H1 (cell line): ENCODE measurements around the gene DAB2IP. TPM values are rescaled to one million over a fixed set of nuclear protein-coding genes. Genes with fewer than 3 reads are reported as not detected.

Source experiments
- CTCF ChIA-PET: fragments of 300-600 bp; sonication (Branson Sonifier 250); formaldehyde crosslinking; loops from one replicate; lab custom pipeline; 2021; ENCODE audit not compliant: partially characterized antibody; lab: Charles Lee
- POLR2A ChIA-PET: fragments of 300-600 bp; sonication (Branson Sonifier 250); formaldehyde crosslinking; loops from one replicate; lab custom pipeline; 2021; ENCODE audit warnings: inconsistent platforms; ENCODE audit not compliant: partially characterized antibody; lab: Charles Lee
- DNase-seq, 2 experiments: peaks; one replicate each; pipeline versions ENCODE4 v3.0.0 to v3.0.0-alpha.2; 2010 to 2022; ENCODE audit warnings: low spot score in 2 of 2, low read depth in 1 of 2, mixed read lengths in 1 of 2
- FAIRE-seq: peaks from 2 replicates; lab custom pipeline; 2011; peaks lifted over from hg19 to GRCh38; lab: Jason Lieb, UNC
- H2AFZ ChIP-seq: 2 replicates; pipeline ENCODE4 v1.8.1; 2012; ENCODE audit warnings: low read length, inconsistent platforms
- H2AK5ac ChIP-seq: 2 replicates; pipeline ENCODE4 v1.6.1; 2013; ENCODE audit warnings: low read depth, low read length
- H2BK120ac ChIP-seq: replicated peaks from 2 replicates; pipeline ENCODE3; 2013; ENCODE audit warnings: low read depth, low read length, inconsistent platforms
- H2BK12ac ChIP-seq: 2 replicates; pipeline ENCODE4 v1.6.1; 2013; ENCODE audit warnings: low read depth, low read length
- H2BK15ac ChIP-seq: 2 replicates; pipeline ENCODE4 v1.6.1; 2013; ENCODE audit warnings: low read length
- H2BK20ac ChIP-seq: 2 replicates; pipeline ENCODE4 v1.6.1; 2013; ENCODE audit warnings: low read length
- H2BK5ac ChIP-seq: 2 replicates; pipeline ENCODE4 v1.6.1; 2013; ENCODE audit warnings: low read depth, low read length
- H3K14ac ChIP-seq: 2 replicates; pipeline ENCODE4 v1.6.1; 2013; ENCODE audit warnings: inconsistent platforms; ENCODE audit not compliant: insufficient read length
- H3K18ac ChIP-seq: 2 replicates; pipeline ENCODE4 v1.6.1; 2013; ENCODE audit warnings: low read length; ENCODE audit errors: extremely low read depth
- H3K23ac ChIP-seq: 2 replicates; pipeline ENCODE4 v1.6.1; 2013; ENCODE audit warnings: inconsistent platforms; ENCODE audit not compliant: insufficient read length
- H3K23me2 ChIP-seq: 2 replicates; pipeline ENCODE4 v1.6.1; 2013; ENCODE audit warnings: low read depth, low read length
- H3K27ac ChIP-seq: 2 replicates; pipeline ENCODE4 v1.6.1; 2011; ENCODE audit warnings: low read depth, low read length, inconsistent platforms
- H3K27me3 ChIP-seq, 4 experiments: replicated peaks in 1 of 4; 1 replicate in 1 of 4; 2 replicates in 3 of 4; pipeline versions ENCODE4 v1.6.1 to v1.8.1; 2011 to 2013; ENCODE audit warnings: low read length in 3 of 4, mild to moderate bottlenecking in 3 of 4, inconsistent platforms in 2 of 4, mixed read lengths in 2 of 4, moderate library complexity in 1 of 4; ENCODE audit not compliant: control insufficient read depth in 3 of 4, insufficient read depth in 3 of 4; ENCODE audit errors: extremely low read depth in 1 of 4
- H3K36me3 ChIP-seq, 4 experiments: 2 replicates each; pipeline versions ENCODE4 v1.6.1 to v1.8.1; 2011 to 2013; ENCODE audit warnings: mild to moderate bottlenecking in 4 of 4, low read length in 3 of 4, moderate library complexity in 2 of 4, control low read depth in 1 of 4, inconsistent platforms in 1 of 4; ENCODE audit not compliant: insufficient read depth in 4 of 4, control insufficient read depth in 2 of 4
- H3K4ac ChIP-seq: replicated peaks from 2 replicates; pipeline ENCODE3; 2013; ENCODE audit warnings: low read length, low read depth, mixed read lengths, inconsistent platforms; ENCODE audit not compliant: insufficient read length
- H3K4me1 ChIP-seq, 4 experiments: replicated peaks in 1 of 4; 1 replicate in 1 of 4; 2 replicates in 3 of 4; pipeline versions ENCODE4 v1.6.1 to v1.8.1; 2011 to 2013; ENCODE audit warnings: low read length in 3 of 4, inconsistent platforms in 2 of 4, mixed read lengths in 1 of 4; ENCODE audit not compliant: insufficient read depth in 4 of 4, control insufficient read depth in 3 of 4
- H3K4me2 ChIP-seq, 2 experiments: 2 replicates each; pipeline versions ENCODE4 v1.6.1 to v1.8.1; 2011 to 2013; ENCODE audit warnings: low read depth in 2 of 2, low read length in 2 of 2, control low read depth in 1 of 2, inconsistent platforms in 1 of 2, mild to moderate bottlenecking in 1 of 2; ENCODE audit not compliant: insufficient read depth in 1 of 2
- H3K4me3 ChIP-seq, 4 experiments: fragments of 200-600, 300-600 bp in 1 of 4; sonication (generic), shearing (Covaris generic), sonication (Bioruptor Twin) in 1 of 4; 2 replicates each; pipeline versions ENCODE4 v1.5.1 to v1.8.1; 2011 to 2016; ENCODE audit warnings: low read length in 4 of 4, low read depth in 3 of 4, control low read depth in 2 of 4, inconsistent platforms in 2 of 4, mild to moderate bottlenecking in 2 of 4, mixed read lengths in 1 of 4, moderate library complexity in 1 of 4; ENCODE audit not compliant: insufficient read depth in 2 of 4; ENCODE audit errors: extremely low read depth in 1 of 4
- H3K56ac ChIP-seq: replicated peaks from 2 replicates; pipeline ENCODE3; 2013; ENCODE audit warnings: low read depth, mild to moderate bottlenecking, mixed read lengths, low read length, inconsistent platforms; ENCODE audit not compliant: insufficient read length
- H3K79me1 ChIP-seq: 2 replicates; pipeline ENCODE4 v1.6.1; 2013; ENCODE audit warnings: low read depth, low read length, control low read depth
- H3K79me2 ChIP-seq, 2 experiments: 2 replicates each; pipeline versions ENCODE4 v1.6.1 to v1.8.1; 2012 to 2013; ENCODE audit warnings: low read length in 2 of 2, mild to moderate bottlenecking in 2 of 2, inconsistent platforms in 1 of 2; ENCODE audit not compliant: insufficient read depth in 2 of 2, control insufficient read depth in 1 of 2
- H3K9ac ChIP-seq, 4 experiments: replicated peaks in 1 of 4; 1 replicate in 1 of 4; 2 replicates in 3 of 4; pipeline versions ENCODE4 v1.6.1 to v1.8.1; 2011 to 2013; ENCODE audit warnings: low read depth in 3 of 4, low read length in 3 of 4, control low read depth in 2 of 4, mild to moderate bottlenecking in 2 of 4, moderate library complexity in 2 of 4, inconsistent platforms in 1 of 4; ENCODE audit errors: extremely low read depth in 1 of 4
- H3K9me3 ChIP-seq, 2 experiments: 2 replicates each; pipeline versions ENCODE4 v1.6.1 to v1.8.1; 2012 to 2013; ENCODE audit warnings: mild to moderate bottlenecking in 2 of 2, moderate library complexity in 2 of 2, control low read depth in 1 of 2, inconsistent platforms in 1 of 2, low read depth in 1 of 2, low read length in 1 of 2, mixed read lengths in 1 of 2; ENCODE audit not compliant: insufficient read depth in 2 of 2
- H4K20me1 ChIP-seq, 2 experiments: replicated peaks in 1 of 2; 2 replicates each; pipeline versions ENCODE3 to v1.8.1; 2011 to 2013; ENCODE audit warnings: inconsistent platforms in 2 of 2, low read length in 2 of 2, mild to moderate bottlenecking in 1 of 2; ENCODE audit not compliant: insufficient read depth in 2 of 2, control insufficient read depth in 1 of 2
- H4K5ac ChIP-seq: 2 replicates; pipeline ENCODE4 v1.6.1; 2013; ENCODE audit warnings: low read length, low read depth, mixed read lengths, inconsistent platforms; ENCODE audit not compliant: insufficient read length
- H4K8ac ChIP-seq: 2 replicates; pipeline ENCODE4 v1.8.0; 2013; ENCODE audit warnings: mild to moderate bottlenecking, moderate library complexity, low read length, inconsistent platforms; ENCODE audit not compliant: insufficient read depth; ENCODE audit errors: extremely low read depth
- H4K91ac ChIP-seq: replicated peaks from 2 replicates; pipeline ENCODE3; 2013; ENCODE audit warnings: low read length, mixed read lengths, inconsistent platforms; ENCODE audit not compliant: insufficient read length
- ATF2 ChIP-seq: IDR thresholded peaks from 2 replicates; pipeline ENCODE4 v1.6.1; 2012; ENCODE audit warnings: low read length, inconsistent platforms
- CREB1 ChIP-seq: IDR thresholded peaks from 2 replicates; pipeline ENCODE4 v1.6.1; 2012; ENCODE audit warnings: inconsistent platforms
- GABPA ChIP-seq: IDR thresholded peaks from 2 replicates; pipeline ENCODE4 v1.6.1; 2011; ENCODE audit warnings: mild to moderate bottlenecking, low read length, moderate library complexity, borderline replicate concordance; ENCODE audit not compliant: insufficient read depth
- HDAC6 ChIP-seq: IDR thresholded peaks from one replicate; pipeline ENCODE4 v1.7.1; 2012; ENCODE audit warnings: low read depth, mild to moderate bottlenecking, inconsistent platforms, low read length, moderate library complexity
- JUND ChIP-seq: IDR thresholded peaks from 2 replicates; pipeline ENCODE4 v1.6.1; 2011; ENCODE audit warnings: mild to moderate bottlenecking, improper control_type of control experiment, low read length
- KDM5A ChIP-seq: fragments of 200-600 bp; IDR thresholded peaks from 2 replicates; pipeline ENCODE4 v1.7.1; 2012; ENCODE audit warnings: mild to moderate bottlenecking, low read length, inconsistent platforms, mixed read lengths
- SP1 ChIP-seq: IDR thresholded peaks from 2 replicates; pipeline ENCODE4 v1.6.1; 2011; ENCODE audit warnings: low read depth, low read length
- SP4 ChIP-seq: IDR thresholded peaks from 2 replicates; pipeline ENCODE4 v1.6.1; 2012; ENCODE audit warnings: low read length, inconsistent platforms
- TBP ChIP-seq: IDR thresholded peaks from 2 replicates; pipeline ENCODE4 v1.6.1; 2011; ENCODE audit warnings: low read depth, low read length, improper control_type of control experiment
- TEAD4 ChIP-seq: IDR thresholded peaks from 2 replicates; pipeline ENCODE4 v1.6.1; 2012; ENCODE audit warnings: low read depth, low read length, inconsistent platforms, mixed read lengths
- WGBS, 2 experiments: shearing (Covaris generic) in 1 of 2; methylation state at CpG; one replicate each; pipeline versions ENCODE4 v1.1.6 to v1.1.7; 2013 to 2015; ENCODE audit warnings: low lambda C conversion rate in 2 of 2, mixed read lengths in 2 of 2, inconsistent platforms in 1 of 2, low coverage in 1 of 2, missing lambda C conversion rate in 1 of 2; ENCODE audit not compliant: insufficient replicate concordance in 2 of 2, insufficient coverage in 1 of 2, insufficient read length in 1 of 2; ENCODE audit errors: extremely low coverage in 1 of 2, missing lambda C conversion rate in 1 of 2; 5-methylcytosine and 5-hydroxymethylcytosine counted together
- polyA plus RNA-seq, 7 experiments: library from polyadenylated mRNA; depleted of rRNA in 3 of 7; stranded (reverse) in 5 of 7; unstranded in 2 of 7; fragments of >200 nt in 5 of 7; fragments of 200-250 nt in 2 of 7; gene quantifications; 1 replicate in 5 of 7; 2 replicates in 1 of 7; 4 replicates in 1 of 7; pipeline versions ENCODE4 v1.2.1 to v1.2.3, GENCODE V29; 2011 to 2013; ENCODE audit warnings: missing spikeins in 2 of 7, mixed read lengths in 2 of 7
- total RNA-seq: library from RNA; stranded (reverse); fragmentation: NEBNext Ultra II Directional; extraction: Animal tissue kit (Norgen Biotek cat#: 25700); gene quantifications from 2 replicates; pipeline ENCODE4 v1.2.1, GENCODE V29; 2021

Gene DAB2IP
- total and polyA plus RNA-seq, 2 of the 8 experiments (the other 6 are each of a cell fraction or from before 2014, with no cell fraction given), result 19.7 to 39.5 TPM

- no peak overlapping the region for H2AFZ ChIP-seq
- H3K18ac ChIP-seq, result no peak overlapping the region
- H3K56ac ChIP-seq, result no peak overlapping the region
- peaks cover 29% of the 10 kb centered on the region for H3K79me1 ChIP-seq
- no peak overlapping the region for H3K4me3 ChIP-seq
- H2BK20ac ChIP-seq, result no peak overlapping the region
- H3K36me3 ChIP-seq, result no peaks in the 10 kb centered on the region
- H2AK5ac ChIP-seq, result no peak overlapping the region
- no peak overlapping the region for H3K27ac ChIP-seq
- H3K14ac ChIP-seq, result no peak overlapping the region
- no peak overlapping the region for H3K4me2 ChIP-seq
- H3K23ac ChIP-seq, result no peak overlapping the region
- POLR2A ChIA-PET, result no interaction called here
- no peak overlapping the region for H2BK5ac ChIP-seq
- H3K4me1 ChIP-seq, result peaks cover 0 to 8% (median 0%) of the 10 kb centered on the region in 4 experiments; a peak in 3 of 7 replicates
- no peak overlapping the region for H4K91ac ChIP-seq
- whole genome bisulfite sequencing, 2 experiments, result 88% methylated on average over 1 of the region's 1 CpG; no CpG with 5 or more reads in 1 of the 2 experiments
- no peak overlapping the region for H2BK12ac ChIP-seq
- no peaks in the 10 kb centered on the region for H3K9me3 ChIP-seq
- H3K27me3 ChIP-seq, result no peaks in the 10 kb centered on the region; a peak in 1 of 7 replicates
- H4K20me1 ChIP-seq, result peaks cover 13 to 42% of the 10 kb centered on the region in 2 experiments
- H3K79me2 ChIP-seq, result peaks cover 0 to 47% of the 10 kb centered on the region in 2 experiments; a peak in 1 of 4 replicates
- 0 out of 7 replicates have a peak overlapping the region, but pooled peaks of 1 of the 4 experiments have one; percentile 4 for H3K9ac ChIP-seq
- DNase-seq (no peak), FAIRE-seq (no peak)
- no peak overlapping the region for H2BK15ac ChIP-seq
- H4K8ac ChIP-seq, result no peak overlapping the region
- H2BK120ac ChIP-seq, result no peak overlapping the region
- CTCF ChIA-PET, result interaction anchor here (0.9 to 4.0 kb wide), 5 partner anchors 8 to 86 kb away, joined by 3 to 17 read pairs (median 5); no protein-coding TSS in a partner anchor
- H3K4ac ChIP-seq, result no peak overlapping the region
- no peak overlapping the region for H4K5ac ChIP-seq
- no peaks in the 10 kb centered on the region for H3K23me2 ChIP-seq
- TF ChIP-seq TEAD4, result no peak
- TF ChIP-seq TBP, result no peak
- TF ChIP-seq JUND, result no peak
- TF ChIP-seq KDM5A, result no peak
- no peak for TF ChIP-seq SP4
- TF ChIP-seq ATF2, result no peak
- TF ChIP-seq CREB1, result no peak
- TF ChIP-seq SP1, result no peak
- TF ChIP-seq GABPA, result no peak
- TF ChIP-seq HDAC6, result no peak
Observed at GRCh38 chr9:121728916-121729315, 77.5 kb downstream of the DAB2IP start.
